Measurements from ENCODE around the gene PRKG2.

The PRKG2 gene

GRCh38 chr4:81217779-81218178 is 2.8 kb upstream of the PRKG2 start:
- no peak overlapping the region for H3K9ac ChIP-seq (ENCODE audit: low read depth in 1 of 2, low read length in 2 of 2)
- peaks cover 20 to 29% of the 10 kb centered on the region in 2 donors for H3K4me1 ChIP-seq (ENCODE audit: control insufficient read depth in 1 of 2, insufficient read depth in 2 of 2, low read length in 2 of 2)
- peaks cover 11 to 27% of the 10 kb centered on the region in 2 donors for H3K27me3 ChIP-seq (ENCODE audit: control insufficient read depth in 1 of 2, insufficient read depth in 2 of 2, low read length in 2 of 2)
- no peak overlapping the region for H3K27ac ChIP-seq (ENCODE audit: low read depth, low read length)
- H3K36me3 ChIP-seq (ENCODE audit: control insufficient read depth in 1 of 2, insufficient read depth in 2 of 2, low read length in 2 of 2), result no peaks in the 10 kb centered on the region
- H3K4me3 ChIP-seq (ENCODE audit: low read depth in 1 of 2, low read length in 2 of 2), result no peak overlapping the region
- H3K9me3 ChIP-seq (ENCODE audit: control insufficient read depth in 1 of 2, low read length in 2 of 2), result no peaks in the 10 kb centered on the region

- Histone ChIP-seq H3K27me3 (ENCODE audit: control insufficient read depth in 1 of 2, insufficient read depth in 2 of 2, low read length in 2 of 2) (peaks cover 11 to 39% of the 10 kb centered on the region in 2 donors), H3K4me1 (ENCODE audit: control insufficient read depth in 1 of 2, insufficient read depth in 2 of 2, low read length in 2 of 2) (peaks cover 20 to 29% of the 10 kb centered on the region in 2 donors), H3K4me3 (ENCODE audit: low read depth in 1 of 2, low read length in 2 of 2) (peak overlapping the region; percentile 68 to 74), H3K36me3 (ENCODE audit: control insufficient read depth in 1 of 2, insufficient read depth in 2 of 2, low read length in 2 of 2) (no peaks in the 10 kb centered on the region), H3K9ac (ENCODE audit: low read depth in 1 of 2, low read length in 2 of 2) (peak overlapping the region in 1 of 2 donors; percentile 26), H3K27ac (ENCODE audit: low read depth, low read length) (no peak overlapping the region), H3K9me3 (ENCODE audit: control insufficient read depth in 1 of 2, low read length in 2 of 2) (no peaks in the 10 kb centered on the region)
Observed at GRCh38 chr4:81215931-81216330, 909 bp upstream of the PRKG2 start.

- Histone ChIP-seq H3K4me1 (ENCODE audit: control insufficient read depth in 1 of 2, insufficient read depth in 2 of 2, low read length in 2 of 2) (peaks cover 14 to 23% of the 10 kb centered on the region in 2 donors), H3K9ac (ENCODE audit: low read depth in 1 of 2, low read length in 2 of 2) (peak overlapping the region; percentile 24 to 63), H3K4me3 (ENCODE audit: low read depth in 1 of 2, low read length in 2 of 2) (peak overlapping the region; percentile 68 to 74), H3K27me3 (ENCODE audit: control insufficient read depth in 1 of 2, insufficient read depth in 2 of 2, low read length in 2 of 2) (peaks cover 11 to 39% of the 10 kb centered on the region in 2 donors), H3K27ac (ENCODE audit: low read depth, low read length) (no peak overlapping the region), H3K9me3 (ENCODE audit: control insufficient read depth in 1 of 2, low read length in 2 of 2) (no peaks in the 10 kb centered on the region), H3K36me3 (ENCODE audit: control insufficient read depth in 1 of 2, insufficient read depth in 2 of 2, low read length in 2 of 2) (no peaks in the 10 kb centered on the region)
Observed at GRCh38 chr4:81214144-81214880, 710 bp downstream of the PRKG2 start.

GRCh38 chr4:81213671-81214070 is 1.4 kb downstream of the PRKG2 start:
- no peaks in the 10 kb centered on the region for H3K36me3 ChIP-seq (ENCODE audit: control insufficient read depth in 1 of 2, insufficient read depth in 2 of 2, low read length in 2 of 2)
- no peaks in the 10 kb centered on the region for H3K9me3 ChIP-seq (ENCODE audit: control insufficient read depth in 1 of 2, low read length in 2 of 2)
- H3K27me3 ChIP-seq (ENCODE audit: control insufficient read depth in 1 of 2, insufficient read depth in 2 of 2, low read length in 2 of 2), result peaks cover 11 to 39% of the 10 kb centered on the region in 2 donors
- H3K4me3 ChIP-seq (ENCODE audit: low read depth in 1 of 2, low read length in 2 of 2), result peak overlapping the region in 1 of 2 donors; percentile 74
- H3K4me1 ChIP-seq (ENCODE audit: control insufficient read depth in 1 of 2, insufficient read depth in 2 of 2, low read length in 2 of 2), result peaks cover 14 to 22% of the 10 kb centered on the region in 2 donors
- H3K9ac ChIP-seq (ENCODE audit: low read depth in 1 of 2, low read length in 2 of 2), result no peak overlapping the region
- H3K27ac ChIP-seq (ENCODE audit: low read depth, low read length), result no peak overlapping the region

- Histone ChIP-seq H3K36me3 (ENCODE audit: control insufficient read depth in 1 of 2, insufficient read depth in 2 of 2, low read length in 2 of 2) (no peaks in the 10 kb centered on the region), H3K4me3 (ENCODE audit: low read depth in 1 of 2, low read length in 2 of 2) (no peak overlapping the region), H3K9ac (ENCODE audit: low read depth in 1 of 2, low read length in 2 of 2) (no peak overlapping the region), H3K27me3 (ENCODE audit: control insufficient read depth in 1 of 2, insufficient read depth in 2 of 2, low read length in 2 of 2) (peaks cover 11 to 39% of the 10 kb centered on the region in 2 donors), H3K4me1 (ENCODE audit: control insufficient read depth in 1 of 2, insufficient read depth in 2 of 2, low read length in 2 of 2) (peaks cover 5 to 7% of the 10 kb centered on the region in 2 donors), H3K9me3 (ENCODE audit: control insufficient read depth in 1 of 2, low read length in 2 of 2) (no peaks in the 10 kb centered on the region), H3K27ac (ENCODE audit: low read depth, low read length) (no peak overlapping the region)
Observed at GRCh38 chr4:81211956-81212355, 3.1 kb downstream of the PRKG2 start.

- no peak overlapping the region for H3K9ac ChIP-seq (ENCODE audit: low read depth in 1 of 2, low read length in 2 of 2)
- no peak overlapping the region for H3K27ac ChIP-seq (ENCODE audit: low read depth, low read length)
- peaks cover 0 to 12% of the 10 kb centered on the region in 2 donors for H3K27me3 ChIP-seq (ENCODE audit: control insufficient read depth in 1 of 2, insufficient read depth in 2 of 2, low read length in 2 of 2)
- H3K4me3 ChIP-seq (ENCODE audit: low read depth in 1 of 2, low read length in 2 of 2), result no peak overlapping the region
- H3K36me3 ChIP-seq (ENCODE audit: control insufficient read depth in 1 of 2, insufficient read depth in 2 of 2, low read length in 2 of 2), result no peaks in the 10 kb centered on the region
- no peaks in the 10 kb centered on the region for H3K4me1 ChIP-seq (ENCODE audit: control insufficient read depth in 1 of 2, insufficient read depth in 2 of 2, low read length in 2 of 2)
- H3K9me3 ChIP-seq (ENCODE audit: control insufficient read depth in 1 of 2, low read length in 2 of 2), result no peaks in the 10 kb centered on the region
Observed at GRCh38 chr4:81207828-81208227, 7.2 kb downstream of the PRKG2 start.

GRCh38 chr4:81205302-81205701 is 9.7 kb downstream of the PRKG2 start:
- Histone ChIP-seq H3K9me3 (ENCODE audit: control insufficient read depth in 1 of 2, low read length in 2 of 2) (no peaks in the 10 kb centered on the region), H3K27me3 (ENCODE audit: control insufficient read depth in 1 of 2, insufficient read depth in 2 of 2, low read length in 2 of 2) (no peaks in the 10 kb centered on the region), H3K27ac (ENCODE audit: low read depth, low read length) (no peak overlapping the region), H3K9ac (ENCODE audit: low read depth in 1 of 2, low read length in 2 of 2) (no peak overlapping the region), H3K4me3 (ENCODE audit: low read depth in 1 of 2, low read length in 2 of 2) (no peak overlapping the region), H3K36me3 (ENCODE audit: control insufficient read depth in 1 of 2, insufficient read depth in 2 of 2, low read length in 2 of 2) (no peaks in the 10 kb centered on the region), H3K4me1 (ENCODE audit: control insufficient read depth in 1 of 2, insufficient read depth in 2 of 2, low read length in 2 of 2) (no peaks in the 10 kb centered on the region)

- H3K4me1 ChIP-seq (ENCODE audit: control insufficient read depth in 1 of 2, insufficient read depth in 2 of 2, low read length in 2 of 2), result no peaks in the 10 kb centered on the region
- H3K9me3 ChIP-seq (ENCODE audit: control insufficient read depth in 1 of 2, low read length in 2 of 2), result no peaks in the 10 kb centered on the region
- no peak overlapping the region for H3K9ac ChIP-seq (ENCODE audit: low read depth in 1 of 2, low read length in 2 of 2)
- no peak overlapping the region for H3K4me3 ChIP-seq (ENCODE audit: low read depth in 1 of 2, low read length in 2 of 2)
- H3K27me3 ChIP-seq (ENCODE audit: control insufficient read depth in 1 of 2, insufficient read depth in 2 of 2, low read length in 2 of 2), result no peaks in the 10 kb centered on the region
- no peaks in the 10 kb centered on the region for H3K36me3 ChIP-seq (ENCODE audit: control insufficient read depth in 1 of 2, insufficient read depth in 2 of 2, low read length in 2 of 2)
- H3K27ac ChIP-seq (ENCODE audit: low read depth, low read length), result no peak overlapping the region
Observed at GRCh38 chr4:81204571-81204970, 10.5 kb downstream of the PRKG2 start.

GRCh38 chr4:81199831-81200230 is 15.2 kb downstream of the PRKG2 start:
- Histone ChIP-seq H3K4me3 (ENCODE audit: low read depth in 1 of 2, low read length in 2 of 2) (no peak overlapping the region), H3K9ac (ENCODE audit: low read depth in 1 of 2, low read length in 2 of 2) (no peak overlapping the region), H3K9me3 (ENCODE audit: control insufficient read depth in 1 of 2, low read length in 2 of 2) (no peaks in the 10 kb centered on the region), H3K27ac (ENCODE audit: low read depth, low read length) (no peak overlapping the region), H3K27me3 (ENCODE audit: control insufficient read depth in 1 of 2, insufficient read depth in 2 of 2, low read length in 2 of 2) (no peaks in the 10 kb centered on the region), H3K4me1 (ENCODE audit: control insufficient read depth in 1 of 2, insufficient read depth in 2 of 2, low read length in 2 of 2) (no peaks in the 10 kb centered on the region), H3K36me3 (ENCODE audit: control insufficient read depth in 1 of 2, insufficient read depth in 2 of 2, low read length in 2 of 2) (no peaks in the 10 kb centered on the region)

- no peak overlapping the region for H3K27ac ChIP-seq (ENCODE audit: low read depth, low read length)
- H3K4me1 ChIP-seq (ENCODE audit: control insufficient read depth in 1 of 2, insufficient read depth in 2 of 2, low read length in 2 of 2), result no peaks in the 10 kb centered on the region
- H3K27me3 ChIP-seq (ENCODE audit: control insufficient read depth in 1 of 2, insufficient read depth in 2 of 2, low read length in 2 of 2), result no peaks in the 10 kb centered on the region
- no peak overlapping the region for H3K9ac ChIP-seq (ENCODE audit: low read depth in 1 of 2, low read length in 2 of 2)
- H3K36me3 ChIP-seq (ENCODE audit: control insufficient read depth in 1 of 2, insufficient read depth in 2 of 2, low read length in 2 of 2), result no peaks in the 10 kb centered on the region
- no peak overlapping the region for H3K4me3 ChIP-seq (ENCODE audit: low read depth in 1 of 2, low read length in 2 of 2)
- H3K9me3 ChIP-seq (ENCODE audit: control insufficient read depth in 1 of 2, low read length in 2 of 2), result no peaks in the 10 kb centered on the region
Observed at GRCh38 chr4:81198609-81199008, 16.4 kb downstream of the PRKG2 start.

All from duodenal mucosa (tissue), 2 donors.